ENCODE results near the gene IL20RB.
"Not testable (repeated sequence)": the region's sequence is repeated elsewhere in the genome, so short reads cannot be mapped to it uniquely, and the experiment has no call there.

The IL20RB gene

DNA sequence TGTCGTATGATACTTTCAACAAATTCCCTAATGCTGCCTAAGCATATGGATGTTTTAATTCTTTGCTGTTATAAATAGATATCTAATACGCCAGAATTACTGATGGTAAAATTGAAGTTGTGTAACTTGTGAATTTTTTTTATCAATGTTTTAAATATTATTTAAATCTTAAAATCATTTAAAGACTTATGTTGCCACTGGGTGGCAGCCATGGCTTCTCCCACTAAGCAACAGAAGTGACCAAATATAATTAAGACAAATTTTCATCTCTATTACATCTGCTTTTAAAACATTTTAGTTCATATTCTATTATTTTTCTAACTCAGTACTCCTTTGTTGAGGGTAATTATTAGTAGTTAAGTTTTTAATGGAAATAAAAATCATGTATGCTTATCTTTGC is 8.1 kb upstream of the IL20RB start:
- TF ChIP-seq JUND (IDR thresholded peaks at IDR 0.05; ENCODE audit: low read depth): no peak
- no peak for DNase-seq (ENCODE audit: low read depth in 1 of 2, low spot score in 1 of 2)

DNA sequence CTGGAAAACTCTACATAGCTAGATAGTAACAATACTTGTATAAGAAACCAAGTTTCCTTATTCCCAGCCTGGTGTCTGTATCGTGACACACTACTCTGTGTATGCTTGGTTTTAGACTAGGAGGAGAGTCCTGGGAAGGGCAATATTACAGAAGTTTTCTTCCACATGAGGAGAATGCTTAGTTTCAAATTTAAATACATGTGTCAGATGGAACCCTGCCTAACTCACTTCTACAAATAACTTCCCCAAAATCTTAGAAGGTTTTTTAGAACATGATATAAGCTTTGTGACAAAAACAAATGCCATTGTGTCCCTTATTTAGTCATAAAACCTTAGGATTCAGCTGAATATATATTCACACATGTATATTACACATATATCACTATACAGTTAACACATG is 7.2 kb upstream of the IL20RB start:
- no peak for DNase-seq (ENCODE audit: low read depth in 1 of 2, low spot score in 1 of 2)
- in situ Hi-C loops (cut with HindIII; ENCODE audit: low pct_unique_long_range_greater_than_20kb, low sequenced_read_pairs): no loop called here

More for the DNA sequence above, 8.1 kb upstream of the IL20RB start:
- in situ Hi-C loops (cut with HindIII; ENCODE audit: low pct_unique_long_range_greater_than_20kb, low sequenced_read_pairs): no loop called here

DNA sequence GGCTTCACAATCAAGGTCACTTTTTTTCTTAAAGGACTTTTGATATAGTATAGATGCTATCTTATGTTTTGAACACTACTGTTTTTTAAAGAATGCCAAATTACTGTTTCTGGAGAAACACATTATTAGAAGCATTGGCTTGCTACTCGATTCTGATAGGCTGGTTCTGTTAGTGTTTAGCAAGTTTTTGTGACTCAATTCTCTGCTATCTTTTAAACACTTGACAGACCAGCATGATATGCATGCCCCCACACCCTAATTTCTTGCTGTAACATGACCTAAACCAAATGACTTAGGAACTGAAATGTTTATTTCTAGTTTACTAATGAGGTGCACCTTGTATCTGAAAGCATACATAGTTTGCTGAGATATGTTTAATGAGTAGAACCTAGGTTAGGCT is 5.5 kb upstream of the IL20RB start:
- DNase-seq (ENCODE audit: low read depth in 1 of 2, low spot score in 1 of 2): no peak
- in situ Hi-C loops (cut with HindIII; ENCODE audit: low pct_unique_long_range_greater_than_20kb, low sequenced_read_pairs): no loop called here

More for the DNA sequence above, 7.2 kb upstream of the IL20RB start:
- no peak for TF ChIP-seq JUND (IDR thresholded peaks at IDR 0.05; ENCODE audit: low read depth)

DNA sequence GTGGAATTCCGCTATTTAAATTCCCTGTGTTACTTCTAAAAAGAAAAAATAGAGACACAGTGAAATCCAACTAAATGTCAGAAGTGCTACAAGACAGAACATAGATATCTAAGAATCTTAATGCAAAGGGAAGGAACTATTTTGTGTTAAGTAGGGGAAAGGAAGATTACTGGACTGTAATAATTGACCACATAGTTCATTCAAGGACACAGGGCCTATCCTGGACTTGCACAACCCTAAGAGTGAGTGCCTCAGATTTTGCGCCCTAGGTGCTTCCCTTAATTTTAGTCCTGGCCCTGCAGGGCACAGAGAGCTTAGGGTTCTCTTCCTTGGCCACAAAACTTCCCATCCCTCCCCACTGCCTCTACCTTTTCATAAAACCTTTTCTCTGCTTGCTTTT is 3.5 kb upstream of the IL20RB start:
- no peak for DNase-seq (ENCODE audit: low read depth in 1 of 2, low spot score in 1 of 2)
- in situ Hi-C loops (cut with HindIII; ENCODE audit: low pct_unique_long_range_greater_than_20kb, low sequenced_read_pairs): no loop called here
- no peak for TF ChIP-seq JUND (IDR thresholded peaks at IDR 0.05; ENCODE audit: low read depth)

More for the DNA sequence above, 5.5 kb upstream of the IL20RB start:
- TF ChIP-seq JUND (IDR thresholded peaks at IDR 0.05; ENCODE audit: low read depth): no peak

DNA sequence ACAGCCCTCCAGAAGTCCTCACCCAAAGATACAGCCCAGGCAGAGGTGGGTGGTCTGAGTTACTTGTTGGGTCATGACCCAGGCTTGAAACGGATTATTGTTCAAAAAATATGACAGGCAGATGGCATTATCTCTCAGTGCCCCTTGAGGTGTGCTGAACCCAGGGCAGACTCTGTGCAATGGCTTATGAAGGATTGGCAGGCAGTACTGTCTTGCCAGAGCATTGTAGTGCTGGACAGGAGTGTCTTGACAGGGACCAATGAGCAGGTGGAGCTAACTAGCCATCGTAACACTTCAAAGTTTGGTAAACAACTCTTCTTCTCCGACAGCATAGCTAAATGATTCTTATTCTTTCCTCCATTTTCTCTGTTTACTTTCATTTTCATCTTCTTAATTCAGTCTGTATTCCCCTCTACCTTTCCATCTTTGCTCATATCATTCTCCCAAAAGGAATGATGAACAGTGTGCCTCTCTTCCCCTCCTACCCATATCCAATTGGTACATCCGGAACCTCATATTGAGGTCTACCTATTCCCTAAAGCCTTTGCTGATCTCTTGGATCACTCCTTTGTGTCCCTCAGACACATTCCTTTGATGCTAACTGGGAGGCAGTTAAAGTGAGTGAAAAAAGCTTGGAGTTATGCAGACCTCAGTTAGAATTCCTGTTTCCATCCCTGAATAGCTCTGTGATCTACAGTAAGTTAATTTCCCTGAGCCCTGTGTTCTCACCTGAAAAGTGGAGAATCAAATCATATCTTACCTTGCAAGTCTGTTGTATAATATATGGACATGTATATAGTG is 2.6 kb upstream of the IL20RB start:
- no peak for DNase-seq (ENCODE audit: low read depth in 1 of 2, low spot score in 1 of 2)
- TF ChIP-seq JUND (IDR thresholded peaks at IDR 0.05; ENCODE audit: low read depth): no peak
- in situ Hi-C loops (cut with HindIII; ENCODE audit: low pct_unique_long_range_greater_than_20kb, low sequenced_read_pairs): no loop called here

DNA sequence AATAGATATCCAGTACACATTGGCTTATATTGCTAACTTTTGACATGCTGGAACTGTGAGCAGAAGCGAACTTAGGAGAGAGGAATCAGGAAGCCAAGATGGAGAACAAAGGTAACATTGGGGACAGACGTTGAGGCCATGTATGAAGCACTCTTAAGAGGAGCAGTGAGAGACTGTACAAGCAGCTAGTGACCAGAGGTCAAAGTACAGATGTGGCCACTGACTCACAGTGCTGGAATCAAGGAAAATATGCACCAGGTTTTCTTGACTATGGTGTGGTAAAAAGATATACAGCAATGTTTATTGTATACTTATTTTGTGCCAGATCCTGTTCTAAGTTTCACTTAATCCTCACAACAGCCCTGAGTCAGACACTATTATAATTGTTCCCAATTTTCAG is 2.0 kb upstream of the IL20RB start:
- in situ Hi-C loops (cut with HindIII; ENCODE audit: low pct_unique_long_range_greater_than_20kb, low sequenced_read_pairs): no loop called here
- DNase-seq (ENCODE audit: low read depth in 1 of 2, low spot score in 1 of 2): no peak
- no peak for TF ChIP-seq JUND (IDR thresholded peaks at IDR 0.05; ENCODE audit: low read depth)

DNA sequence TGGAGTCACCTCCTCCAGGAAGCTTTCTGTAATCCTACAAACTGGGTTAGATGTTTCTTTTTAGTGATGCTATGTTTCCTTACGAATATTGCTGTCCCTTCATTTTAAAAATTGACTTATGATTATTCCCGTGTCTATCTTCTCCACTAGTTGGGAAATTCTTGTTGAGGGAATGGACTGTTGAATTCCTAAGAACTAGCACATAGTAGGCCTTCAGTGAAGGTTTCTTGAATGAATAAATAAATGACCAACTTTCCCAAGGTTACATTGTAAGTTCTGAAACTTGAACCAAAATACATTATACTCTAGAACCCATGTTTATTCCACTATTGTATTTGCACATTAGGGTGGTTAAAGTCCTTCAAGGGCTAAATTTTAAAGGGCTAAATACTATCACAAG is 812 bp upstream of the IL20RB start:
- in situ Hi-C loops (cut with HindIII; ENCODE audit: low pct_unique_long_range_greater_than_20kb, low sequenced_read_pairs): no loop called here
- TF ChIP-seq JUND (IDR thresholded peaks at IDR 0.05; ENCODE audit: low read depth): no peak
- no peak for DNase-seq (ENCODE audit: low read depth in 1 of 2, low spot score in 1 of 2)

DNA sequence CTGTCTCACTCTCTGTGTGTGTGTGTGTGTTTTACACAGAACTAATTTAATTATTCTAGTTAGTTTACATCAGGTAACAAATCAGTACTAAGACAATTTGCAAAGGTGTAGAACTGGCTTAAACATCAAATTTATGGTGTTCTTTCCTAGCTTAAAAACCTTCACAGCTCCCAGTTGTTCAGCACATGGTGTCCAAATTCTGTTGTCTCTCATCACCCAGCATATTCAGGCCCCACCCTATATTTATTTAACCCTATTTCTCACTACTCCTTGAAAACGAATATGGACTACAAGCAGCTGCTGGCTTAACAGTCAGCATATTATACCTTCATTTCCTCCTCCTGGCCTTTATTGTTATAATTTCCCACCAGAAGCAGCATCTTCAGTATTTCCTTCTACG is 1.2 kb downstream of the IL20RB start:
- no peak for DNase-seq (ENCODE audit: low read depth in 1 of 2, low spot score in 1 of 2)
- in situ Hi-C loops (cut with HindIII; ENCODE audit: low pct_unique_long_range_greater_than_20kb, low sequenced_read_pairs): no loop called here
- no peak for TF ChIP-seq JUND (IDR thresholded peaks at IDR 0.05; ENCODE audit: low read depth)

DNA sequence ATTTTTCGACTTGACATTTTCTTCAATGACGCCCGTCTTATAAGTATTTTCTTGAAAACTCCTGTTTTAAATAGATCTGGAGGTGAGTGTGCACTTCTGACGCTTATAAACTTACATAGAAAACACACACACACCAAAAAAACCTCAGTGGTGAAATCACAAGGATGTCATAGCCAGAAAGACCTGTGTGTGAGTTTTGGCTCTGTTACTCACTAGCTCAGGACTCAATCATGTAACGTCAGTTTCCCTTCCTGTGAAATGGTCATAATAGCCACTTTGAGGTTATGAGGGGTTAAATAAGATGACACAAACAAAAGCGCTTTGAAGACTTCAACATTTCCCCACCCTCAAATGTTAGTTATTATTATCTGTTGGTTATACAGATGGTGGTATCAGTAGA is 1.8 kb downstream of the IL20RB start:
- TF ChIP-seq JUND (IDR thresholded peaks at IDR 0.05; ENCODE audit: low read depth): no peak
- DNase-seq (ENCODE audit: low read depth in 1 of 2, low spot score in 1 of 2): no peak
- in situ Hi-C loops (cut with HindIII; ENCODE audit: low pct_unique_long_range_greater_than_20kb, low sequenced_read_pairs): no loop called here

DNA sequence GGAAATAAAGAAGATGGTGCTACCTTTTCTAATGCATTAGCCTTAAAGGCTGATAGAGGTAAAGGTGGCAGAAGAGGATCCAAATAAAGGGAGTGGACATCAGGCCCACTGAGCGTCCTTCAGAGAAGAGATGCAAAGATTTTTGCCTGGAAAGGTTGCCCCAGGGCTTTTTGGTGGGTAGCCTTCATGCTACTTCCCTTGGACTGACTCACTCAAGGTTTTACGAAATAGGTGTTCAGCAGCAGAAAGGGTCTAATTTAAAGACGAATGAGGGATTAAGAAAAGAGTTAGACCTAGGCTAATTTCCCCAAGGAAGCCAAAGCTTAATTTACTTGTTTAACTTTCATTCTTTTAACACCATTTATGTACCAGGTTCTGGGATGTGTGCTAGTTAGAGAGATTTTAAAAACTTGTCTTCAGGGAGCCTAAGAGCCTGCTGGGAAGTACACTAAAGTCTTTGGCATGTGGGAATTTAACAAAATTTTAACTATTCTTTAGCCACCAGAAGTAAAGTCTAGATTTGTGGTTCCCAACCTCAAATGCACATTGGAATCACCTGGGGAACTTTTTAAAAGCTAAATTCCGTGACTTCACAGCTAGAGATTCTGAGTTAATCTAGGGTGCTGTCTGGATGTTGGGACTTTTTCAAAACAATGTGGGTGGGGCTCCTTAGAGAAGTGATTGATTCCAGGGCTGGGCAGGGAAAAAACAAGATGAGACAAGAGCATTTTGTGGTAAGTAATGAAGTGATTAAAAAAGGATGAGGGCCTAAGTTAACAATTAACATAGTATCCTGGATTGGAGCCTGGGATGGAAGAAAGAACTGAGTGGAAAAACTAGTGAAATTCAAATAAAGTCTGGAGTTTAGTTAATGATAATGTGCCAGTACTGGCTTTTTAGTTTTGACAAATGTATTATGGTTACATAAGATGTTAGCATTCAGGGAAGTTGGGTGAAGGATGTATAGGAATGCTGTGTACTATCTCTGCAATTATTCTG is 3.4 kb downstream of the IL20RB start:
- TF ChIP-seq JUND (IDR thresholded peaks at IDR 0.05; ENCODE audit: low read depth): no peak
- no peak for DNase-seq (ENCODE audit: low read depth in 1 of 2, low spot score in 1 of 2)
- in situ Hi-C loops (cut with HindIII; ENCODE audit: low pct_unique_long_range_greater_than_20kb, low sequenced_read_pairs): no loop called here

DNA sequence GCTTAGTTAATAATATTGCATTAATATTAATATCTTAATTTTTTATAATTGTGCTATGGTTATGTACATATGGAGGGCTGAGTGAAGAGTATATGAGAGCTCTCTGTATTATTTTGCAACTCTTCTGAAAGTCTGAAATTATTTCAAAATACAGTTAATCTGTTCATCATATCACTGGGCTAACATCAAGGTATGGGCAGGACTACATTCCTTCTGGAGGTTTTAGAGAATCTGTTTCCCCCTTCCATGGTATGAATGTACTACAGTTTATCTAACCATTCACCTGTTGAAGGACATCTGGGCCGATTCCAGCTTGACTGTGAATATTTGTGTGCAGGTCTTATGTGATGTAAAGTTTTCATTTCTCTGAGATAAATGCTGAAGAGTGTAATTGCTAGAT is 5.1 kb downstream of the IL20RB start:
- DNase-seq (ENCODE audit: low read depth in 1 of 2, low spot score in 1 of 2): no peak
- in situ Hi-C loops (cut with HindIII; ENCODE audit: low pct_unique_long_range_greater_than_20kb, low sequenced_read_pairs): no loop called here
- TF ChIP-seq JUND (IDR thresholded peaks at IDR 0.05; ENCODE audit: low read depth): no peak

DNA sequence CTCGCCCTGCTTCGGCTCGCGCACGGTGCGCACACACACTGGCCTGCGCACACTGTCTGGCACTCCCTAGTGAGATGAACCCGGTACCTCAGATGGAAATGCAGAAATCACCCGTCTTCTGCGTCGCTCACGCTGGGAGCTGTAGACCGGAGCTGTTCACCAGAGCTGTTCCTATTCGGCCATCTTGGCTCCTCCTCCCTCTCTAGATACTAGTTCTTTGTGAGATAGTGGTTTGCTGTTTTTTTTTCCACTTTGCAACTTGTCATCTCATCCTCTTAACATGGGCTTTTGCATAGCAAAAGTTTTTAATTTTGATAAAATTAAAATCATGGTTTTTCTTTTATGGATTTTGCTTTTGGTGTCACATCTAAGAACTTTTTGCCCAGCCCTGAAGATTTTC is 11.8 kb downstream of the IL20RB start:
- DNase-seq (ENCODE audit: low read depth in 1 of 2, low spot score in 1 of 2); in situ Hi-C loops (cut with HindIII; ENCODE audit: low pct_unique_long_range_greater_than_20kb, low sequenced_read_pairs): not testable (repeated sequence)

DNA sequence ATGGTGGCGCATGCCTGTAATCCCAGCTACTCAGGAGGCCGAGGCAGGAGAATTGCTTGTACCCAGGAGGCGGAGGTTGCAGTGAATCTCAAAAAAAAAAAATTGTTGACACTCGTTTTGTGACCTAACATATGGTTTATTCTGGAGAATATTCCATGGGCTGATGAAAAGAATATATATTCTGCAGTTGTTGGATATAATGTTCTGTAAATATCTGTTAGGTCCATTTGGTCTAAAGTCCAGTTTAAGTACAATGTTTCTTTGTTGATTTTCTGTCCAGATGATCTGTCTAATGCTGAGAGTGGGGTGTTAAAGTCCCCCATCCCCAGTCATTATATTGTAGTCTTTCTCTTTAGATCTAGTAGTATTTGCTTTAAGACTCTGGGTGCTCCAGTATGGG is 15.6 kb downstream of the IL20RB start:
- DNase-seq (ENCODE audit: low read depth in 1 of 2, low spot score in 1 of 2): no peak
- TF ChIP-seq JUND (IDR thresholded peaks at IDR 0.05; ENCODE audit: low read depth): no peak
- in situ Hi-C loops (cut with HindIII; ENCODE audit: low pct_unique_long_range_greater_than_20kb, low sequenced_read_pairs): no loop called here

Data from T47D (cell line).